Measurements from ENCODE around the gene ATF1.

GRCh38 chr12:50727466-50727865 is 36.4 kb upstream of the ATF1 start:
- TF ChIP-seq CTCF (IDR thresholded peaks at IDR 0.05) (no peak), POLR2A (IDR thresholded peaks at IDR 0.05) (no peak)
